ENCODE measurements around the gene ALDH2. TPM values are rescaled to one million over a fixed set of nuclear protein-coding genes. Genes with fewer than 3 reads are reported as not detected.
"Not testable (repeated sequence)": the region's sequence is repeated elsewhere in the genome, so short reads cannot be mapped to it uniquely, and the experiment has no call there.

Gene ALDH2
- total RNA-seq = under 1 TPM; 0.29 to 0.31 TPM

GRCh38 chr12:111766608-111767361 is at the start of gene ALDH2:
ALDH2 (plus strand) TSS chr12:111766933; CDS start chr12:111766983, 50 bp downstream.
- CTCF ChIA-PET = no interaction called here
- Mint-ChIP-seq H3K4me1 (ENCODE audit: low read depth) (peaks cover 21% of the 10 kb centered on the region), H3K27ac (peak within 1 kb of the TSS; percentile 22), H3K4me3 (peak within 1 kb of the TSS; percentile 59), H3K9me3 (ENCODE audit: insufficient read depth) (no peaks in the 10 kb centered on the region), H3K36me3 (ENCODE audit: low read depth) (no peaks in the 10 kb centered on the region), H3K27me3 (ENCODE audit: low read depth) (peaks cover 52% of the 10 kb centered on the region)
- ATAC-seq (peak; percentile 82), DNase-seq (no peak)
- POLR2A ChIA-PET = interaction anchor here (1.1 kb wide), 1 partner anchor 9 kb away, joined by 3 read pairs; no protein-coding TSS in a partner anchor

- DNase-seq; H3K27me3 Mint-ChIP-seq (ENCODE audit: low read depth); H3K4me1 Mint-ChIP-seq (ENCODE audit: low read depth); ATAC-seq; H3K9me3 Mint-ChIP-seq (ENCODE audit: insufficient read depth); CTCF ChIA-PET; H3K27ac Mint-ChIP-seq; POLR2A ChIA-PET; H3K4me3 Mint-ChIP-seq: not testable (repeated sequence)
- H3K36me3 Mint-ChIP-seq (ENCODE audit: low read depth) = peaks cover 14% of the 10 kb centered on the region
Observed at GRCh38 chr12:111719316-111719715, 47.4 kb upstream of the ALDH2 start.

- DNase-seq (no peak), ATAC-seq (no peak)
- no peaks in the 10 kb centered on the region for H3K4me1 Mint-ChIP-seq (ENCODE audit: low read depth)
- ChIA-PET POLR2A (no interaction called here), CTCF (no interaction called here)
- H3K27ac Mint-ChIP-seq = no peak overlapping the region
- H3K4me3 Mint-ChIP-seq = no peak overlapping the region
- no peaks in the 10 kb centered on the region for H3K9me3 Mint-ChIP-seq (ENCODE audit: insufficient read depth)
- H3K36me3 Mint-ChIP-seq (ENCODE audit: low read depth) = peaks cover 20% of the 10 kb centered on the region
- H3K27me3 Mint-ChIP-seq (ENCODE audit: low read depth) = no peaks in the 10 kb centered on the region
Observed at GRCh38 chr12:111720457-111720856, 46.3 kb upstream of the ALDH2 start.

- H3K27ac Mint-ChIP-seq; H3K27me3 Mint-ChIP-seq (ENCODE audit: low read depth); H3K4me3 Mint-ChIP-seq; DNase-seq; CTCF ChIA-PET; H3K4me1 Mint-ChIP-seq (ENCODE audit: low read depth); POLR2A ChIA-PET; H3K9me3 Mint-ChIP-seq (ENCODE audit: insufficient read depth); ATAC-seq: not testable (repeated sequence)
- peaks cover 16% of the 10 kb centered on the region for H3K36me3 Mint-ChIP-seq (ENCODE audit: low read depth)
Observed at GRCh38 chr12:111723646-111724360, 42.9 kb upstream of the ALDH2 start.

GRCh38 chr12:111728795-111729194 is 37.9 kb upstream of the ALDH2 start:
- no peaks in the 10 kb centered on the region for H3K9me3 Mint-ChIP-seq (ENCODE audit: insufficient read depth)
- POLR2A ChIA-PET = no interaction called here
- no peaks in the 10 kb centered on the region for H3K27me3 Mint-ChIP-seq (ENCODE audit: low read depth)
- H3K27ac Mint-ChIP-seq = no peak overlapping the region
- ATAC-seq = no peak
- H3K36me3 Mint-ChIP-seq (ENCODE audit: low read depth) = peaks cover 9% of the 10 kb centered on the region
- CTCF ChIA-PET = interaction anchor here (1.0 kb wide), 1 partner anchor 84 kb away, joined by 5 read pairs; no protein-coding TSS in a partner anchor
- no peak for DNase-seq
- no peak overlapping the region for H3K4me3 Mint-ChIP-seq
- H3K4me1 Mint-ChIP-seq (ENCODE audit: low read depth) = no peaks in the 10 kb centered on the region

- no peak overlapping the region for H3K4me3 Mint-ChIP-seq
- DNase-seq (no peak), ATAC-seq (no peak)
- H3K36me3 Mint-ChIP-seq (ENCODE audit: low read depth) = peaks cover 5% of the 10 kb centered on the region
- H3K4me1 Mint-ChIP-seq (ENCODE audit: low read depth) = no peaks in the 10 kb centered on the region
- CTCF ChIA-PET = no interaction called here
- no peaks in the 10 kb centered on the region for H3K9me3 Mint-ChIP-seq (ENCODE audit: insufficient read depth)
- POLR2A ChIA-PET = no interaction called here
- no peaks in the 10 kb centered on the region for H3K27me3 Mint-ChIP-seq (ENCODE audit: low read depth)
- no peak overlapping the region for H3K27ac Mint-ChIP-seq
Observed at GRCh38 chr12:111730420-111730819, 36.3 kb upstream of the ALDH2 start.

GRCh38 chr12:111732786-111733185 is 33.9 kb upstream of the ALDH2 start:
- H3K4me3 Mint-ChIP-seq = no peak overlapping the region
- peaks cover 7% of the 10 kb centered on the region for H3K36me3 Mint-ChIP-seq (ENCODE audit: low read depth)
- ChIA-PET POLR2A (no interaction called here), CTCF (interaction anchor here (0.8 kb wide), 1 partner anchor 80 kb away, joined by 3 read pairs; no protein-coding TSS in a partner anchor)
- no peaks in the 10 kb centered on the region for H3K27me3 Mint-ChIP-seq (ENCODE audit: low read depth)
- no peak overlapping the region for H3K27ac Mint-ChIP-seq
- H3K4me1 Mint-ChIP-seq (ENCODE audit: low read depth) = no peaks in the 10 kb centered on the region
- no peak for DNase-seq
- H3K9me3 Mint-ChIP-seq (ENCODE audit: insufficient read depth) = no peaks in the 10 kb centered on the region
- no peak for ATAC-seq

- POLR2A ChIA-PET = no interaction called here
- H3K4me3 Mint-ChIP-seq = no peak overlapping the region
- no peaks in the 10 kb centered on the region for H3K9me3 Mint-ChIP-seq (ENCODE audit: insufficient read depth)
- H3K27ac Mint-ChIP-seq = no peak overlapping the region
- no peak for ATAC-seq
- DNase-seq = no peak
- no peaks in the 10 kb centered on the region for H3K27me3 Mint-ChIP-seq (ENCODE audit: low read depth)
- CTCF ChIA-PET = interaction anchor here (0.8 kb wide), 1 partner anchor 80 kb away, joined by 3 read pairs; no protein-coding TSS in a partner anchor
- peaks cover 7% of the 10 kb centered on the region for H3K36me3 Mint-ChIP-seq (ENCODE audit: low read depth)
- H3K4me1 Mint-ChIP-seq (ENCODE audit: low read depth) = no peaks in the 10 kb centered on the region
Observed at GRCh38 chr12:111733340-111733915, 33.3 kb upstream of the ALDH2 start.

- H3K27ac Mint-ChIP-seq; DNase-seq; H3K9me3 Mint-ChIP-seq (ENCODE audit: insufficient read depth); H3K27me3 Mint-ChIP-seq (ENCODE audit: low read depth); H3K36me3 Mint-ChIP-seq (ENCODE audit: low read depth); POLR2A ChIA-PET; H3K4me3 Mint-ChIP-seq; H3K4me1 Mint-ChIP-seq (ENCODE audit: low read depth); ATAC-seq: not testable (repeated sequence)
- CTCF ChIA-PET = interaction anchor here (1.3 kb wide), 1 partner anchor 343 kb away, joined by 3 read pairs; no protein-coding TSS in a partner anchor
Observed at GRCh38 chr12:111739524-111739923, 27.2 kb upstream of the ALDH2 start.

- ChIA-PET POLR2A (interaction anchor here (0.9 kb wide), 1 partner anchor 101 kb away, joined by 4 read pairs; the partner anchor contains the start of gene MAPKAPK5), CTCF (interaction anchor here (0.7 to 1.4 kb wide), 2 partner anchors 19 to 72 kb away, joined by 3 read pairs; no protein-coding TSS in a partner anchor)
- H3K9me3 Mint-ChIP-seq (ENCODE audit: insufficient read depth) = no peaks in the 10 kb centered on the region
Observed at GRCh38 chr12:111741235-111741812, 25.4 kb upstream of the ALDH2 start.

GRCh38 chr12:111745211-111745610 is 21.5 kb upstream of the ALDH2 start:
- Mint-ChIP-seq H3K27ac (no peak overlapping the region), H3K27me3 (ENCODE audit: low read depth) (no peaks in the 10 kb centered on the region), H3K36me3 (ENCODE audit: low read depth) (peaks cover 15% of the 10 kb centered on the region), H3K4me3 (no peak overlapping the region), H3K9me3 (ENCODE audit: insufficient read depth) (no peaks in the 10 kb centered on the region), H3K4me1 (ENCODE audit: low read depth) (peaks cover 13% of the 10 kb centered on the region)
- DNase-seq (no peak), ATAC-seq (no peak)
- CTCF ChIA-PET = no interaction called here
- POLR2A ChIA-PET = interaction anchor here (0.6 to 1.4 kb wide), 3 partner anchors 9 to 1196 kb away, joined by 3 to 5 read pairs (median 3); no protein-coding TSS in a partner anchor

More at GRCh38 chr12:111741235-111741812, 25.4 kb upstream of the ALDH2 start:
- Mint-ChIP-seq H3K36me3 (ENCODE audit: low read depth) (peaks cover 12% of the 10 kb centered on the region), H3K4me3 (no peak overlapping the region), H3K27ac (no peak overlapping the region), H3K27me3 (ENCODE audit: low read depth) (no peaks in the 10 kb centered on the region), H3K4me1 (ENCODE audit: low read depth) (peaks cover 6% of the 10 kb centered on the region)
- DNase-seq = no peak
- no peak for ATAC-seq
